ENCODE results near the gene ASCC1.
"Not testable (repeated sequence)": the region's sequence is repeated elsewhere in the genome, so short reads cannot be mapped to it uniquely, and the experiment has no call there.

Gene ASCC1

GRCh38 chr10:72170263-72170662 is 45.8 kb downstream of the ASCC1 start:
- no peak overlapping the region for H3K9ac ChIP-seq (ENCODE audit: low read length in 2 of 2)
- H3K4me3 ChIP-seq (ENCODE audit: low read length in 2 of 2), result no peak overlapping the region
- H3K27ac ChIP-seq (ENCODE audit: low read length), result no peak overlapping the region
- H3K4me1 ChIP-seq (ENCODE audit: control insufficient read depth, insufficient read depth, low read length), result no peaks in the 10 kb centered on the region
- H3K27me3 ChIP-seq (ENCODE audit: control insufficient read depth in 1 of 2, insufficient read depth in 2 of 2, low read length in 2 of 2), result no peaks in the 10 kb centered on the region
- H3K36me3 ChIP-seq (ENCODE audit: control insufficient read depth in 2 of 2, insufficient read depth in 2 of 2, low read length in 2 of 2), result peaks cover 0 to 2% of the 10 kb centered on the region in 2 donors
- H3K9me3 ChIP-seq (ENCODE audit: control insufficient read depth in 2 of 2, low read length in 2 of 2), result no peaks in the 10 kb centered on the region

- Histone ChIP-seq H3K9ac (ENCODE audit: low read length in 2 of 2) (no peak overlapping the region), H3K4me3 (ENCODE audit: low read length in 2 of 2) (no peak overlapping the region)
These were observed 49.0 kb downstream of the ASCC1 start for GRCh38 chr10:72167118-72167517.

GRCh38 chr10:72164617-72165016 is 51.5 kb downstream of the ASCC1 start:
- no peaks in the 10 kb centered on the region for H3K27me3 ChIP-seq (ENCODE audit: control insufficient read depth in 1 of 2, insufficient read depth in 2 of 2, low read length in 2 of 2)
- no peak overlapping the region for H3K27ac ChIP-seq (ENCODE audit: low read length)
- no peak overlapping the region for H3K4me3 ChIP-seq (ENCODE audit: low read length in 2 of 2)
- no peaks in the 10 kb centered on the region for H3K4me1 ChIP-seq (ENCODE audit: control insufficient read depth, insufficient read depth, low read length)
- peaks cover 0 to 5% of the 10 kb centered on the region in 2 donors for H3K36me3 ChIP-seq (ENCODE audit: control insufficient read depth in 2 of 2, insufficient read depth in 2 of 2, low read length in 2 of 2)
- no peaks in the 10 kb centered on the region for H3K9me3 ChIP-seq (ENCODE audit: control insufficient read depth in 2 of 2, low read length in 2 of 2)
- H3K9ac ChIP-seq (ENCODE audit: low read length in 2 of 2), result no peak overlapping the region

More at GRCh38 chr10:72167118-72167517, 49.0 kb downstream of the ASCC1 start:
- Histone ChIP-seq H3K27ac (ENCODE audit: low read length) (no peak overlapping the region), H3K9me3 (ENCODE audit: control insufficient read depth in 2 of 2, low read length in 2 of 2) (no peaks in the 10 kb centered on the region), H3K36me3 (ENCODE audit: control insufficient read depth in 2 of 2, insufficient read depth in 2 of 2, low read length in 2 of 2) (peaks cover 0 to 2% of the 10 kb centered on the region in 2 donors), H3K27me3 (ENCODE audit: control insufficient read depth in 1 of 2, insufficient read depth in 2 of 2, low read length in 2 of 2) (no peaks in the 10 kb centered on the region), H3K4me1 (ENCODE audit: control insufficient read depth, insufficient read depth, low read length) (no peaks in the 10 kb centered on the region)

DNA sequence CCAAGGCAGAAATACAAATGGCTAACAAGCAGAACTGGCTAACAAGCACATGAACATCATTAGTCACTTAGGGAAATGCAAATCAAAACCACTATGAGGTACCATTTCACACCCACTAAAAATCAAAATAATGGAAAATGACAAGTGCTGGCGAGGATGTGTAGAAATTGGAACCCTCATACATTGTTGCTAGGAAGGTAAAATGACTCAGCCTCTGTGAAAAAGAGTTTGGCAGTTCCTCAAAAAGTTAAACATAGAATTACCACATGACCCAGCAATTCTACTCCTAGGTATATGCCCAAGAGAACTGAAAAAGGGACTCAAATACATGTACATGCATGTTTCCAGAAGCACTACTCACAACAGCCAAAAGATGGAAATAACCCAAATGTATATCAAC is 53.1 kb downstream of the ASCC1 start:
- H3K9me3 ChIP-seq (ENCODE audit: control insufficient read depth in 2 of 2, low read length in 2 of 2), result no peaks in the 10 kb centered on the region
- no peaks in the 10 kb centered on the region for H3K4me1 ChIP-seq (ENCODE audit: control insufficient read depth, insufficient read depth, low read length)

DNA sequence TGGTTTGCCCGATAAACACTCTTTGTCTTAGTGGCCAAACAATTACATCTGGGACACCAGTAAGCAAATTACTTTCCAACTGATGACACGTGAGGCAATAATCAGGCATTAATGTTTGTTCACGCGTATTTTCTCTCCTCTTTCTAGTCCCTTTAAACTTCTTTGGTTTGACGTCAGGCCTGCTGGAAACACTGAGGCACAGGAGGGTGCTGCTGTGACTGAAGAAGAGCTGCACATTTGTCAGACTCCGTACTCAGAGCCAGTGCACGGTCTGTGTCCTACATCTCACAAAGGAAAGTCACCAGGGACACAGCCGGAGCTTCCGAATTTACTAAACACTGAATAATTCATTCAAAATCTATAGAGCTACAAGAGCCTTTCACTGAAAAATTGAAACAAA is 57.9 kb downstream of the ASCC1 start:
- no peaks in the 10 kb centered on the region for H3K27me3 ChIP-seq (ENCODE audit: control insufficient read depth in 1 of 2, insufficient read depth in 2 of 2, low read length in 2 of 2)
- peaks cover 0 to 3% of the 10 kb centered on the region in 2 donors for H3K36me3 ChIP-seq (ENCODE audit: control insufficient read depth in 2 of 2, insufficient read depth in 2 of 2, low read length in 2 of 2)
- no peaks in the 10 kb centered on the region for H3K4me1 ChIP-seq (ENCODE audit: control insufficient read depth, insufficient read depth, low read length)
- no peak overlapping the region for H3K4me3 ChIP-seq (ENCODE audit: low read length in 2 of 2)
- H3K27ac ChIP-seq (ENCODE audit: low read length), result no peak overlapping the region
- no peak overlapping the region for H3K9ac ChIP-seq (ENCODE audit: low read length in 2 of 2)
- no peaks in the 10 kb centered on the region for H3K9me3 ChIP-seq (ENCODE audit: control insufficient read depth in 2 of 2, low read length in 2 of 2)

More for the DNA sequence above, 53.1 kb downstream of the ASCC1 start:
- H3K36me3 ChIP-seq (ENCODE audit: control insufficient read depth in 2 of 2, insufficient read depth in 2 of 2, low read length in 2 of 2), result peaks cover 0 to 3% of the 10 kb centered on the region in 2 donors
- no peak overlapping the region for H3K9ac ChIP-seq (ENCODE audit: low read length in 2 of 2)
- no peaks in the 10 kb centered on the region for H3K27me3 ChIP-seq (ENCODE audit: control insufficient read depth in 1 of 2, insufficient read depth in 2 of 2, low read length in 2 of 2)
- H3K4me3 ChIP-seq (ENCODE audit: low read length in 2 of 2), result no peak overlapping the region
- H3K27ac ChIP-seq (ENCODE audit: low read length), result no peak overlapping the region

DNA sequence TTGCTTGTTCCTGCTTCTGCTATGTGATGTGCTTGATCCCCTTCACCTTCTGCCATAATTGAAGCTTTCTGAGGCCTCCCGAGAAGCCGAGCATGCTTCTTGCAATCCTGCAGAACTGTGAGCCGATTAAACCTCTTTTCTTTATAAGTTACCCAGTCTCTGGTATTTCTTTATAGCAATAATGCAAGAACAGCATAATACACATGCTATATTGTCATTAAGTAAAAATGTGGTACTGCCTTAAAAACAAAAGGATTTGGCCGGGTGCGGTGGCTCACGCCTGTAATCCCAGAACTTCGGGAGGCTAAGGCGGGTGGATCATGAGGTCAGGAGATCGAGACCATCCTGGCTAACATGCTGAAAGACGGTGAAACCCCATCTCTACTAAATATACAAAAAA is 59.9 kb downstream of the ASCC1 start:
- Histone ChIP-seq H3K27me3 (ENCODE audit: control insufficient read depth in 1 of 2, insufficient read depth in 2 of 2, low read length in 2 of 2) (no peaks in the 10 kb centered on the region), H3K36me3 (ENCODE audit: control insufficient read depth in 2 of 2, insufficient read depth in 2 of 2, low read length in 2 of 2) (peaks cover 0 to 2% of the 10 kb centered on the region in 2 donors), H3K9ac (ENCODE audit: low read length in 2 of 2) (no peak overlapping the region), H3K27ac (ENCODE audit: low read length) (no peak overlapping the region), H3K4me3 (ENCODE audit: low read length in 2 of 2) (no peak overlapping the region), H3K4me1 (ENCODE audit: control insufficient read depth, insufficient read depth, low read length) (no peaks in the 10 kb centered on the region), H3K9me3 (ENCODE audit: control insufficient read depth in 2 of 2, low read length in 2 of 2) (no peaks in the 10 kb centered on the region)

DNA sequence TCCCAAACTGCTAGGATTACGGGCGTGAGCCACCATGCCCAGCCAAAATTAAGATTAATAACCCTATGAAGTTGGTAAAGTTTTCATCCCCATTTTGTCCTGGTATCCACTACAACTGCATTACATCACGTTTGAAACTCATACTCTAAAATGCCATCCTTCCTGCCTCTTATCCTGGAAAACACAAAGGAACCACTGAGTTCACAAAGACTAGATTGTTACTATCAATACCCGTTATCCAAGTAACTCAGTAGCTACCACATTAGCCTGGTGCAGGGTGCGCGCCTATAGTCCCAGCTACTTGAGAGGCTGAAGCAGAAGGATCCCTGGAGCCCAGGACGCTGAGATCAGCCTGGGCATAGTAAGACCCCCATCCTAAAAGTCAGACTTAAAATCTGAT is 63.8 kb downstream of the ASCC1 start:
- no peak overlapping the region for H3K27ac ChIP-seq (ENCODE audit: low read length)
- H3K36me3 ChIP-seq (ENCODE audit: control insufficient read depth in 2 of 2, insufficient read depth in 2 of 2, low read length in 2 of 2), result peaks cover 0 to 2% of the 10 kb centered on the region in 2 donors
- H3K27me3 ChIP-seq (ENCODE audit: control insufficient read depth in 1 of 2, insufficient read depth in 2 of 2, low read length in 2 of 2), result no peaks in the 10 kb centered on the region
- H3K9me3 ChIP-seq (ENCODE audit: control insufficient read depth in 2 of 2, low read length in 2 of 2), result no peaks in the 10 kb centered on the region
- no peaks in the 10 kb centered on the region for H3K4me1 ChIP-seq (ENCODE audit: control insufficient read depth, insufficient read depth, low read length)
- H3K4me3 ChIP-seq (ENCODE audit: low read length in 2 of 2), result no peak overlapping the region
- H3K9ac ChIP-seq (ENCODE audit: low read length in 2 of 2), result no peak overlapping the region

DNA sequence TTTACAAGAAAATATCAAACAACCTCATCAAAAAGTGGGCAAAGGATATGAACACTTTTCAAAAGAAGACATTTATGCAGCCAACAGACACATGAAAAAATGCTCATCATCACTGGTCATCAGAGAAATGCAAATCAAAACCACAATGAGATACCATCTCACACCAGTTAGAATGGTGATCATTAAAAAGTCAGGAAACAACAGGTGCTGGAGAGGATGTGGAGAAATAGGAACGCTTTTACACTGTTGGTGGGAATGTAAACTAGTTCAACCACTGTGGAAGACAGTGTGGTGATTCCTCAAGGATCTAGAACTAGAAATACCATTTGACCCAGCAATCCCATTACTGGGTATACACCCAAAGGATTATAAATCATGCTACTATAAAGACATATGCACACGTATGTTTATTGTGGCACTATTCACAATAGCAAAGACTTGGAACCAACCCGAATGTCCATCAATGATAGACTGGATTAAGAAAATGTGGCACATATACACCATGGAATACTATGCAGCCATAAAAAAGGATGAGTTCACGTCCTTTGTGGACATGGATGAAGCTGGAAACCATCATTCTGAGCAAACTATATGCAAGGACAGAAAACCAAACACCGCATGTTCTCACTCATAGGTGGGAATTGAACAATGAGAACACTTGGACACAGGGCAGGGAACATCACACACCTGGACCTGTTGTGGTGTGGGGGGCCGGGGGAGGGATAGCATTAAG is 65.2 kb downstream of the ASCC1 start:
- H3K4me1 ChIP-seq (ENCODE audit: control insufficient read depth, insufficient read depth, low read length); H3K36me3 ChIP-seq (ENCODE audit: control insufficient read depth in 2 of 2, insufficient read depth in 2 of 2, low read length in 2 of 2); H3K27ac ChIP-seq (ENCODE audit: low read length); H3K4me3 ChIP-seq (ENCODE audit: low read length in 2 of 2); H3K9me3 ChIP-seq (ENCODE audit: control insufficient read depth in 2 of 2, low read length in 2 of 2); H3K9ac ChIP-seq (ENCODE audit: low read length in 2 of 2); H3K27me3 ChIP-seq (ENCODE audit: control insufficient read depth in 1 of 2, insufficient read depth in 2 of 2, low read length in 2 of 2): not testable (repeated sequence)

DNA sequence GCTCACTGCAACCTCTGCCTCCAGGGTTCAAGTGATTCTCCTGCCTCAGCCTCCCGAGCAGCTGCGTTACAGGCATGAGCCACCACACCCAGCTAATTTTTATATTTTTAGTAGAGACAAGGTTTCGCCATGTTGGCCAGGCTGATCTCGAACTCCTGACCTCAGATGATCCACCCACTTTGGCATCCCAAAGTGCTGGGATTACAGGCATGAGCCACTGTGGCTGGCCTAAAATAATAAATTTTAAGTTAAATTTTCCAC is 68.8 kb downstream of the ASCC1 start:
- not testable (repeated sequence) for H3K4me1 ChIP-seq (ENCODE audit: control insufficient read depth, insufficient read depth, low read length); H3K27me3 ChIP-seq (ENCODE audit: control insufficient read depth in 1 of 2, insufficient read depth in 2 of 2, low read length in 2 of 2); H3K9me3 ChIP-seq (ENCODE audit: control insufficient read depth in 2 of 2, low read length in 2 of 2); H3K4me3 ChIP-seq (ENCODE audit: low read length in 2 of 2); H3K27ac ChIP-seq (ENCODE audit: low read length); H3K9ac ChIP-seq (ENCODE audit: low read length in 2 of 2); H3K36me3 ChIP-seq (ENCODE audit: control insufficient read depth in 2 of 2, insufficient read depth in 2 of 2, low read length in 2 of 2)

DNA sequence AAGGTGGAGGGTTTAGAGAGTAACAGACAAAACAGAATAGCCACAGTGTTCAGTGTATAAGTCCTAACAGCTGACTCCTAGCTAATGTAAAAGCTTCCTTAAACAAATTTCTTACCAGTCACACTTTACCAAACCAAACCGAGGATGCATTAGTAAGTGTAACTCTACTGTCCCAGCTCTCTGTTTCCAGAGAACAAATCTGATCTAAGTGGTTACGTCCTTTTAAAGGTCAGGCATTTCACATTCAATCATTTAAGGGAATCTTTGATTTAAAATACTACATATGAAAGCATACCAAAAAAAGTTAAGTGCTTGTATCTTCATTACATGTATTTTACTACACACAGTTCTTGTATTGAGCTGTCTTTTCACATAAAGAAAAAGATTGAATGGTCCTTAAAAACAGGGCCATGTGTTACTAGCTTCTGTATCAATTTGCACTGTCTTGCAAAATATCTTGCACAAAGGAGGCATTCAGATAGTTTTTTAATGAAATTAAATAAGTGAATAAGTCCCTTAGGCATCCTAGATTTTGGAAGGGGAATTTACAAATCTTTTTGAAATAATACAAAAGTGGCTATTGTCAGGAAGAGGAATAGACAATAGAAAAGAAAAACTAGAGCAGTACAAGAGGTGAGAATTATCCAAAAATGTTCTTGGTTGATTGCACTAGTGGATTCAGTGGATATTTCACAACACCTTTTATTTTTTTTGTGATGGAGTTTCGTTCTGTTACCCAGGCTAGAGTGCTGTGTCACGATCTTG is 69.3 kb downstream of the ASCC1 start:
- H3K9ac ChIP-seq (ENCODE audit: low read length in 2 of 2), result no peak overlapping the region
- H3K9me3 ChIP-seq (ENCODE audit: control insufficient read depth in 2 of 2, low read length in 2 of 2), result no peaks in the 10 kb centered on the region
- no peaks in the 10 kb centered on the region for H3K4me1 ChIP-seq (ENCODE audit: control insufficient read depth, insufficient read depth, low read length)
- no peaks in the 10 kb centered on the region for H3K36me3 ChIP-seq (ENCODE audit: control insufficient read depth in 2 of 2, insufficient read depth in 2 of 2, low read length in 2 of 2)
- no peak overlapping the region for H3K4me3 ChIP-seq (ENCODE audit: low read length in 2 of 2)
- H3K27me3 ChIP-seq (ENCODE audit: control insufficient read depth in 1 of 2, insufficient read depth in 2 of 2, low read length in 2 of 2), result no peaks in the 10 kb centered on the region
- no peak overlapping the region for H3K27ac ChIP-seq (ENCODE audit: low read length)

- Histone ChIP-seq H3K36me3 (ENCODE audit: control insufficient read depth in 2 of 2, insufficient read depth in 2 of 2, low read length in 2 of 2) (no peaks in the 10 kb centered on the region), H3K27me3 (ENCODE audit: control insufficient read depth in 1 of 2, insufficient read depth in 2 of 2, low read length in 2 of 2) (no peaks in the 10 kb centered on the region), H3K4me3 (ENCODE audit: low read length in 2 of 2) (no peak overlapping the region), H3K9me3 (ENCODE audit: control insufficient read depth in 2 of 2, low read length in 2 of 2) (no peaks in the 10 kb centered on the region), H3K4me1 (ENCODE audit: control insufficient read depth, insufficient read depth, low read length) (no peaks in the 10 kb centered on the region), H3K27ac (ENCODE audit: low read length) (no peak overlapping the region), H3K9ac (ENCODE audit: low read length in 2 of 2) (no peak overlapping the region)
These were observed 70.0 kb downstream of the ASCC1 start for GRCh38 chr10:72146071-72146470.

Measured in stomach smooth muscle (tissue), 2 donors.